Measurements from ENCODE around the gene ZNF518A. TPM values are rescaled to one million over a fixed set of nuclear protein-coding genes. Genes with fewer than 3 reads are reported as not detected.

Gene ZNF518A
- total RNA-seq, 1 experiment from 2014 or later, result 36.2 TPM

DNA sequence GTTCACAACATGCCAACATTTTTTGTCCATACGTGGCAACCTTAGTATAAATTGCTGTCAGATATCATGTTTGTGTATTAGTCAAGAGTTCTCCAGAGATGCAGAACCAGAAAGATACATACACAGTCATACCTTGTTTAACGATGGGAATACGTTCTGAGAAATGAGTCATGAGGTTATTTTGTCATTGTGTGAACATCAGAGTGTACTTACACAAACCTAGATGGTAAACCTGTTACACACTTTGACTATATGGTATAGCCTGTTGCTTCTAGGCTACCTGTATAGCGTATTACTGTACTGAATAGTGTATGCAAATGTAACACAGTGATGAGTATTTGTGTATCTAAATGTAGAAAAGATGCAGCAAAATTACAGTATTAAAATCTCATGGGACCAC is 22.3 kb downstream of the ZNF518A start:
- no peaks in the 10 kb centered on the region for H3K79me2 ChIP-seq (ENCODE audit: insufficient read depth, low read length)
- H3K9ac ChIP-seq (ENCODE audit: extremely low read depth, insufficient read length, low read length), result no peak overlapping the region
- H4K5ac ChIP-seq (ENCODE audit: insufficient read length, low read depth, low read length), result no peak overlapping the region
- H3T11ph ChIP-seq (ENCODE audit: low read length), result no peak overlapping the region
- WGBS (ENCODE audit: extremely low coverage, insufficient read length, low lambda C conversion rate), result no CpG with 5 or more reads among the region's 4 CpGs
- DNase-seq, result no peak
- no peak overlapping the region for H2BK20ac ChIP-seq (ENCODE audit: low read depth, low read length, poor library complexity, severe bottlenecking)
- no peak overlapping the region for H3K23ac ChIP-seq (ENCODE audit: insufficient read length, low read depth, low read length)
- H2AK5ac ChIP-seq (ENCODE audit: insufficient read length, low read length), result no peak overlapping the region
- H2BK5ac ChIP-seq (ENCODE audit: insufficient read length, low read length), result no peak overlapping the region
- no peaks in the 10 kb centered on the region for H3K27me3 ChIP-seq (ENCODE audit: insufficient read depth, low read length)
- H3K4me1 Mint-ChIP-seq, result no peaks in the 10 kb centered on the region
- no peak overlapping the region for H3K18ac ChIP-seq (ENCODE audit: insufficient read length, low read depth, low read length)
- H3K23me2 ChIP-seq (ENCODE audit: insufficient read length, low read depth, low read length, poor library complexity, severe bottlenecking), result no peaks in the 10 kb centered on the region
- no peak overlapping the region for H3K4me3 Mint-ChIP-seq
- H4K91ac ChIP-seq (ENCODE audit: insufficient read length, low read depth, low read length), result no peak overlapping the region
- H3K14ac ChIP-seq (ENCODE audit: insufficient read depth, low read length), result no peak overlapping the region
- H3K56ac ChIP-seq (ENCODE audit: insufficient read length, low read depth, low read length), result no peak overlapping the region
- no peaks in the 10 kb centered on the region for H3K4me1 ChIP-seq (ENCODE audit: insufficient read depth, low read length)
- no peak overlapping the region for H3K4me2 ChIP-seq (ENCODE audit: insufficient read depth, insufficient read length, low read length)
- no peak overlapping the region for H2BK15ac ChIP-seq (ENCODE audit: low read depth, low read length)
- peaks cover 13 to 72% (median 69%) of the 10 kb centered on the region in 3 experiments for H3K36me3 Mint-ChIP-seq (ENCODE audit: insufficient read depth in 1 of 3, low read depth in 3 of 3)
- no peak overlapping the region for H4K8ac ChIP-seq (replicated peaks; ENCODE audit: insufficient read length, low read depth, low read length)
- no peak overlapping the region for H2BK120ac ChIP-seq (ENCODE audit: low read depth, low read length, poor library complexity, severe bottlenecking)
- H3K27me3 Mint-ChIP-seq (ENCODE audit: low read depth), result no peaks in the 10 kb centered on the region
- no peaks in the 10 kb centered on the region for H4K20me1 ChIP-seq (ENCODE audit: control insufficient read depth, insufficient read depth, insufficient read length)
- no peak overlapping the region for H3K4ac ChIP-seq (ENCODE audit: low read depth, low read length)
- H3K27ac Mint-ChIP-seq, result no peak overlapping the region
- no peak overlapping the region for H3K27ac ChIP-seq (ENCODE audit: insufficient read length, low read depth, low read length)
- no peak overlapping the region for H2BK12ac ChIP-seq (ENCODE audit: insufficient read length, low read depth, low read length)
- H2AFZ ChIP-seq (ENCODE audit: low read length), result no peak overlapping the region
- TF ChIP-seq, protein P1, sequence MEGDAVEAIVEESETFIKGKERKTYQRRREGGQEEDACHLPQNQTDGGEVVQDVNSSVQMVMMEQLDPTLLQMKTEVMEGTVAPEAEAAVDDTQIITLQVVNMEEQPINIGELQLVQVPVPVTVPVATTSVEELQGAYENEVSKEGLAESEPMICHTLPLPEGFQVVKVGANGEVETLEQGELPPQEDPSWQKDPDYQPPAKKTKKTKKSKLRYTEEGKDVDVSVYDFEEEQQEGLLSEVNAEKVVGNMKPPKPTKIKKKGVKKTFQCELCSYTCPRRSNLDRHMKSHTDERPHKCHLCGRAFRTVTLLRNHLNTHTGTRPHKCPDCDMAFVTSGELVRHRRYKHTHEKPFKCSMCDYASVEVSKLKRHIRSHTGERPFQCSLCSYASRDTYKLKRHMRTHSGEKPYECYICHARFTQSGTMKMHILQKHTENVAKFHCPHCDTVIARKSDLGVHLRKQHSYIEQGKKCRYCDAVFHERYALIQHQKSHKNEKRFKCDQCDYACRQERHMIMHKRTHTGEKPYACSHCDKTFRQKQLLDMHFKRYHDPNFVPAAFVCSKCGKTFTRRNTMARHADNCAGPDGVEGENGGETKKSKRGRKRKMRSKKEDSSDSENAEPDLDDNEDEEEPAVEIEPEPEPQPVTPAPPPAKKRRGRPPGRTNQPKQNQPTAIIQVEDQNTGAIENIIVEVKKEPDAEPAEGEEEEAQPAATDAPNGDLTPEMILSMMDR (conservative IDR thresholded peaks at IDR 0.05), result no peak
- no peaks in the 10 kb centered on the region for H3K9me3 Mint-ChIP-seq
- H3K79me1 ChIP-seq (ENCODE audit: insufficient read depth, low read depth, low read length, poor library complexity, severe bottlenecking), result no peaks in the 10 kb centered on the region
- H3K9me3 ChIP-seq (ENCODE audit: control insufficient read depth, low read depth, low read length), result no peaks in the 10 kb centered on the region
